Fibroblast of the conjunctiva (primary cell): ENCODE measurements around the gene PTPRN2.

Experiments used
- DNase-seq: peaks from one replicate; pipeline ENCODE4 v3.0.0-alpha.2; 2010; ENCODE audit warnings: low read depth

Gene PTPRN2

DNA sequence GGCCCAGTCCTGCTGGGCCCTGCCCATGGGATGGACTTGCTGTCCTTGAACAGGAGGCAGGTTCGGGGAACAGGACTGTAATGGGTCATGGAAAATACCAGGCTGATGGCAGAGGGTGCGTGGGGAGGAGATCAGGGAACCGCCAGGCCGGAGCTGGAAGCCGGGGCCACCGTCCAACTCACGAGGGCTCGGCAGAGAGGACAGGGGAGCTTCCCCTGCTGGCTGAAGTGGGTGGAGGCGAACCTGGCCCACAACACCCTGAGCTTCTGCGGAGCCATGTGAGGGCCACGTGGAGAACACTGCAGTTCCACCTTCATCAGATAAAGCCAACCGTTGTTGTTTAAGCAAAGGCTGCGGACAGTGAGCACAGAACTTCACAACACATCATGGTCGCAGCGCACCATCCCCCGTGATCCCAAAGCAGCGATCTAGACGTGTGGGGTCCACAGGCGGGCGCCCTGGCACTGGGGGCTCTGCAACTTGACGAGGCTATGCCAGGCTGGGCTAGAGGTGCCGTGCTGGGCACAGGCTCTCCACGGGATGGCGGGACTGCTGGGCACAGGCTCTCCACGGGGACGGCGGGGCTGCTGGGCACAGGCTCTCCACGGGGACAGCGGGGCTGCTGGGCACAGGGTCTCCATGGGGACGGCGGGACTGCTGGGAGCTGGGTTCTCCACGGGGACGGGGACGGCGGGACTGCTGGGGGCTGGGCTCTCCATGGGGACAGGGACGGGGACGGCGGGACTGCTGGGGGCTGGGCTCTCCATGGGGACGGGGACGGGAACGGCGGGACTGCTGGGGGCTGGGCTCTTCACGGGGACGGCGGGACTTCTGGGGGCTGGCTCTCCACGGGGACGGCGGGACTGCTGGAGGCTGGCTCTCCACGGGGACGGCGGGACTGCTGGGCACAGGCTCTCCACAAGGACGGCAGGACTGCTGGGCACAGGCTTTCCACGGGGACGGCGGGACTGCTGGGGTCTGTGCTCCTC, 777.5 kb downstream of the PTPRN2 start:
- DNase-seq = no peak

DNA sequence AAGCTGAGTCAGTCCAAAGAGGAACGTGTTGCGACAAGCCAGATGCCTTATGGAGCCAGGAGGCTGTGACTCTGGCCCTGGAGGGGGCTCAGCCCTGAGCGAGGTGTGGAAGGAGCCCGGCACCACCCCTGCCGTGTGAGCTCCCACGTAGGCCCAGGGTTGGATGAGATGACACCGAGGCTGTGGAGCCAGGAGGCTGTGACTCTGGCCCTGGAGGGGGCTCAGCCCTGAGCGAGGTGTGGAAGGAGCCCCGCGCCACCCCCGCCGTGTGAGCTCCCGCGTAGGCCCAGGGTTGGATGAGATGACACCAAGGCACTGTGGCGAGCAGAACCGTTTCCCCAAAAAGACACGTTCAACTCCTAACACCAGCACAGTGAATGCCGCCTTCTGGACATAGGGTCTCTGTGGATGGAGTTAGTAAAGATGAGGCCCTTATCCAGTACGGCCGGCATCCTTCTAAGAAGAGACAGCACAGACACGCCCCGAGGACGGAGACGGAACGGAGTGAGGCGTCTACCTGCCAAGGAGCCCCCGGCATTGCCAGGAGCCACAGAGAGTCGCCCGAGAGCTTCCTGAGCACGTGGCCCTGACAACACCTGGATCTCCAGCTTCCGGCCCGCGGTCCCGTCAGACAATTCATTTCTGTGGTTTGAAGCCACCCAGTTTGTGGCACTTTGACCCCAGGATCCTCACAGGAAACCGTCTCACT, 778.3 kb downstream of the PTPRN2 start:
- no peak for DNase-seq

DNA sequence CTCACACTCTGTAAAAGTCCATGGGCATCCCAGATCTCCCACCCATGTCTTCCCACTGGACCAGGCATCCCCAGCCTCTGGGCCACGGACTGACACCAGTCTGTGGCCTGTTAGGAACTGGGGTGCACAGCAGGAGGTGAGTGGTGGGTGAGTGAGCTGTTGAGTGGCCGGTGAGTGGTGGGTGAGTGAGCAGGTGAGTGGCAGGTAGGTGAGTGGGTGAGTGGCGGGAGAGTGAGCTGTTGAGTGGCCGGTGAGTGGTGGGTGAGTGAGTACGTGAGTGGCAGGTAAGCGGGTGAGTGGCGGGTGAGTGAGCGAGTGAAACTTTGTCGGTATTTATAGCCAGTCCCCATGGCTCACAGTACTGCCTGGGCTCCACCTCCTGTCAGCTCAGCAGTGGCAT, 779.6 kb downstream of the PTPRN2 start:
- DNase-seq = no peak

DNA sequence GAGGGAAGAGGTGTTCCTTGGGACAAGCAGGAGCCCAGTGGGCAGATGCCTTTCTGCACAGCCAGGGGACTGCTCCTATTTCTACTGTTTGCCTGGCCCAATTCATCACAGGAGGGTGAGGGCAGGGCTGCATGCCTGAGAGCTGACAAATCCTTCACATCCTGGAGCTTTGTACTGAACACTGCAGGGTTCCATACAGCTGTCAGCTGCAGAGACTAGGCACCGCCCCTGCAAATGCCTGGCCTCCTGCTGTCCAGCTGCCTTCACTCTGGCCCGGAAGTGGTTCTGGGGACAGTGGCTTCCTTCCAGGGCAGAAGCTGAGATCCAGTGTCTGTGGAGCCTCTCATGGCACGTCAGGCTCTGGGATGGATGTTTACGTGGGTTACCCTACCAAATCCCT, 780.1 kb downstream of the PTPRN2 start:
- no peak for DNase-seq

DNA sequence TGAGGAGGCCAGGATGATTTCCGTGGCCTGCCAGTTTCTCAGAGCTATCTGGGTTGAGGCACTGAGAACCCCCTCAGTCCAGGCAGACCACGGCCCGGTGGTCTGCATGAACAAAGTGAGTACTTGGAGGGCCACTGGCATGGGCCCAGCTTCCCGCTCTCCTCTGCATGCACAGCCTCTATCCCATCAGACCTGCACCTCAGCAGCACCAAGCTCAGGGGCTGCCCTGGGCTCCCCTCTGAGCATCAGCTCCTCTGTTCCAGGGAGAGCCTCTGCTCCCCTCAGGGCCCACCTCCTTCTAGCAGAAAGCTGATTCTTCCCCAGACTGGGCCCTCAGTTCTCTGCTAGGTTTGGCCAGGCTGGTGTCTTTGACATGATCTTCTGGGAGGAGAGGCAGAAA, 780.9 kb downstream of the PTPRN2 start:
- no peak for DNase-seq

DNA sequence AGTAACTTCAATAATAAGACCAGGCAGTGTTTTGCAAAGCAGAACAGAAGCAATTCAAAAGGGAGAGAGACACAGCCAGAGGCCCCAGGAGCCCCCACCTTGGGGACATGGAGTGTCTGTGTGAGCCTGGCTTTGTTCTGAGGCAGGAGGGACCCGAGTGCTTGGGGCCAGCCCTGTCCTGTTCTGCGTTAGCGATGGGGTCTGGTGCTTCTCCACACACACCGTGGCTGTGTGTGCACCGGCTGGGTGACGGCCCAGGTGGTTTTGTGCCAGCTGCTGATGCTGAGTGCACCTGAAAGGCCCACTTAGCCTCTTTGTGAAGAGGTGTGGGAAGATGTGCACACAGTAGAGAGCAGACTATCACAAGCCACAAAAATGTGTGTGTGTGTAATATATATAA, 781.9 kb downstream of the PTPRN2 start:
- DNase-seq = no peak

DNA sequence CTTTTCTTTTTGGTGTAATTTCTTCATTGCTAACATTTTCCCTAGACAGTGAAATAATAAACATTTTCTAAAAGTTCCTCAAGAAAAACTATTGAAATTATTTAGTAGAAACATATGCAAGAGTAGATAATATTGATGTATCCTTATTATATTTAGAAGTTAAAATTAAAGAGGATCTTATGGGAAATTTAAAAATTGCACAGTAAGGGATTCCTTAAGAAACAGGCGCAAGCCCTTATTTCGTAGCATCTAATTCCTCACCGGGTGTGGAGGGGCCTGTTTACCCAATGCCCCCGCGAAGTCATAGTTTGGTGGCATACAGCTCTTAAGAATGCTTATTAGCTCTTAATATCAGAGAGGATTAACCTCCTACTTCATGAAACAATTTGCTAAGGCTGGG, 783.7 kb downstream of the PTPRN2 start:
- no peak for DNase-seq

DNA sequence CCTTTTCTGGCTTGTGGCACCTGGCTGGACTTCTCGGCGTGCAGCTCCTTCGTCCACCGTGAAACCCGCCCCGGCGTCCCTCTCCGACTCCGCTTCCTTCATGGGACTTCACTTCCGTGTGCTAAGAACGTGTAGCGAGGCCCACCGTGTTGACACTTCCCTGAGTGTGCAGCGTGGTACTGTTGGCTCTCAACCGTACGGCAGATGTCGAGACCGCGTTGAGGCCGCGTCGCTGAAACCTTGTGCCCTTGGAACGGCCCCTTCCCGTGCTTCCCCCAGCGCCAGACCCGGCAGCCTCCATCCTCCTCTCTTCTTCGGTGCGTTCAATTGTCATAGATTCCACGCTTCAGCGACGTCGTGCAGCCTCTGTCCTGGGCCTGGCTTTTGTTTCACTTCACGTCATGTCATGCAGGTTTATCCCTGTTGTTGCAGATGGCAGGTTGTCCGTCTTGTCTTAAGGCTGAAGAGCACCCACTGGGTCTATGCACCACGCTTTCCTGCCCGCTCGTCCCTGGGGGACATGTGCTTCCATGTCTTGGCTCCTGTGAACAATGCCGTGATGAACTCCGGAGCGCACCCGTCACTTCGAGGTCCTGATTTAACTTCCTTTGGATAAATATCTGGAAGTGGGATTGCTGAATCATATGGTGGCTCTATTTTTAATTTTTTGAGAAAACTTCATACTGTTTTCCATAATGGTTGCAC, 785.5 kb downstream of the PTPRN2 start:
- DNase-seq = no peak

DNA sequence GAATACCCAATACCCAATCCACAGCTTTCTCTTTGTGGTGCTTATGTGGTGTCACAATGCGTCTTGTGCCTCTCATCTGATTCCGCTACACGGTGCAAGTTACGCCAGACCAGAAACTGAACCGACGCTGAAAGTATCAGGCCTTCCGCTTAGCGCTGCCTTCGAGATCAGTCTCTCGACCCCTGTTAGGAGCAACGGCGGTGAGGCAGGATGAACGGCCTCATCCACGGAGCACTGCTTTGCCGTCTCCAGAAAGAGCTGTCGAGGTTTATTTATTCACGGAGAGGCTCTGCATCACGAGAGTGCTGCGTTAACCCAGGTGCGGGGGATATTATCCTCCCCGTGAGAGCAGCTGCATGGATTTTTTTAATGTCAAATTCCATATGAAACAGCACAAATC, 786.5 kb downstream of the PTPRN2 start:
- DNase-seq = no peak

DNA sequence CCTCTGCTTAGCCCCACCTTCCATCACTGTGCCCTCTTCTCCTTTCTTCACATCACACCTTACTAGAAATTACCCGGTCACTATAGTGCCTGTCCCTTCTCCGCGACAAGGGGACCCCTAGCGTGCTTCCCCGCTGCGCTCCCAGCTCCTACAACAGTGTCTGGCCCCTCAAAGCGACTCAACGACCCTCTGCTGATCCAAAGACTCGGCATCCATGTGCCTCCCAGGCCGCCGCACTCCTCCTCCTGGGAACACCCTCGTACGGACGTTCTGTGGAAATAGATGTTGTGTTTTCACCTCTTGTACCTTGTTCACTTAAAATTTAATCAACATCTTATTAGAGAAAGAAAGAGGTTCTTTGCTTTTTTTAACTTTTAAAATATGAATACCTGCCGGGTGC, 787.3 kb downstream of the PTPRN2 start:
- DNase-seq = no peak

DNA sequence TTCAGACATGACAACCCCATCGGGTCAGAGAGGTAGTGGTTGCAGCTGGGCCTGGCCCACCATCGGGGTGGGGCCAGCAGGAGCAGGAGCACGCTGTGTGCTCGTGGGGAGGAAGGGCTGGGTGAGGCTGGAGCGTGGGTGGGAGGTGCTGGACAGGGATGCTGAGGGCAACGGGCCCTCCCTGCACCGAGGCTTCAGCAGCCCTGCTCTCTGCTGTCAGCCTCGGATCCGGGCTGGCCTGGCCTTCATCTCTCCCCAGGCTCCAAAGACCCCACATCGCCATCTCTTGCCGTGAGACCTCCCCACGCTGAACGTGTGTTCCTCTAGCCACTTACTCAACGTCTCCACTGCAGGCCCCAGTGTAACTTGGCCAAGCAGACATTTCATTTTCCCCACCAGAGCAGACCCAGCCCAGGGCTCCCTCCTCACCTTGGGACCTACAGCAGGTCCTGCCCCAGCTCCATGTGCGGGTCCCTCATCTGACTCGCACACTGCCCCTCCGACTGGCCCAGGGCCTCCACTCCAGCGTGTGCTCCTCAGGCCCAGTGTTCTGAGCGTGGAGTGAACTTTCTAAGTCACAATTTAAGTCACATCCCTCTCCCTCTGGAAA, 788.4 kb downstream of the PTPRN2 start:
- no peak for DNase-seq

DNA sequence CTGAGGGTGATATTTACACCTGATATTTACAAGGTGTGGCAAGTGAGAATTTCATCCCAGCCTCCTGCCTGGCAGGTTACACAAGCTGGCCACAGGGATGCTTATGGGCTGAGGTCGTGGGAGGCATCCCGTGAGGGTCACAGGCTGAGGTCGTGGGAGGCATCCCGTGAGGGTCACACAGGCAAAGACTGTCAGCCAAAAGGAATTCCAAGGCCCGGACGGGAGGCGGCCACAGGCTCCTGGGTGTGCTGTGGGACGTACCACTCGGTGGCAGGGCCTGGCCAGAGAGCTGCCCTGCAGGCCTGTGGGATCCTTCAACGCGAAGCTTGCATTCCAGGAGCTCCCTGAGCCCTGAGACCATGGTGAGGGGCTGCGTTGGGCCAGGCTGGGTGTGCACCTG, 790.3 kb downstream of the PTPRN2 start:
- DNase-seq = no peak

DNA sequence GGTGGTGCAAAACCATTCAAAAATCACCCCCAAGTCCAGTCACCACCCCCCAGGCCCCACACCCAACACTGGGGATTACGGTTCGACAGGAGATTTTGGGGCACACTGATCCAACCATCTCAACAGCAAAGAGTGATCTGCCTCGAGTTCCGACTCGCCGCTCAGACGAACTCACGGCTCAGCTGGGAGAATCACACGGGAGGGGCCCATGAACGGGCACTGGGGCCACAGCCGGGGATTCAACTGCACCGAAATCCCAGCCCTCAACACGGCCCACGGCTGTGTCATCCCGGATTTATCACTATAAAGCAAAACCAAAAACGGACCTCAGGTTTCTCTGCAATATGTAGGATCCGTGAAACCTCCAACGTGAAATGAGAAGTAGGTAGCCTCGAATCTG, 790.8 kb downstream of the PTPRN2 start:
- no peak for DNase-seq

DNA sequence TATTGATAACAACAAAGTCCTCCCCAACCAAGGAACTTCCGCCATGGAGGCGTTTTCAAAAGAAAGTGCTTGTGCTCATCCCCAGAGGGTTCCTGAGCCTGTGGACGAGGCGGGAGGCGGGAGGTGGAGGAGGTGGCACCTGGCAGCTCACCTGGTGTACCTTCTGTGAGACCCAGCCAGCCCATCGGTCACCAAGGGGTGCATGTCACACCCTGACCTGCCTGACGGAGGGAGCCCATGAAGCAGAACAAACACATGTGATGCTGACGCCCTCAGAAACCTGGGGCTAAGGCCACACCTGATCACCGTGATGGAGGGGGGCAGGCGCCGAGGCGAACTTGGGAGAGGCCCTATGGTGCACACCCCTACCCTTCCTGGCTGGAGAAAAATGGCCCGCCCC, 792.0 kb downstream of the PTPRN2 start:
- DNase-seq = no peak

DNA sequence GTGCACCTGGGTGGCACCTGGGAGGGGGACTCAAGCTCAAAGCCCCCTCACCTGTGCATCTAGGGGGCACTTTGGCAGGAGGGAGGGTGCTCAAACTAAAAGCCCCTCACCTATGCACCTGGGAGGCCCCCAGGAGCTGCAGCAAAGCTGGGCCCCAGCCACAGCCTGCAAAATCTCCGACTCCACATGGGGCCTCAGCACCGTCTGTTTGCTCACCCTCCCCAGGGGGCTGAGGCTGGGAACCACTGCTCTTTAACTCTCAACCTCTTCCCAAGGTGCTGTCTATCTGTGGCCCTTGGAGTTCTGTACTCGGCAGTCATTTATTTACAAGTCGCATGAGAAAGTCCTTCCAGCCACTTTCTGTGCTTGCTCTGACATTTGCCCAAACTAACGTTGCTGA, 792.4 kb downstream of the PTPRN2 start:
- no peak for DNase-seq

DNA sequence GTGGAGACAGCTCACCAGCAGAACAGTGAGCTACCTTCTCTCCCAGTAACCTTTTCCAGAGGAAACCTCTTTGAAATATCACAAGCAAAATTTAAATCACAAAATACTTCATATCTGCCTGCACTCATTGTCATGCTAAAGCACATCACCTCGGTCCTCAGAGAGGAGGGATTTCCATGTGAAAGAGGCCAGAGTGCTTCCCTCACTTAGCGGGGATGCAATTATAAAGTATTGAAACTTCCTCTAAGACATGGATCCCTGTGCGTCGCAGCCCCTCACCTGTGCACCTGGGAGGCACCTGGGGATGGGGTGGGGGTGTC, 792.9 kb downstream of the PTPRN2 start:
- no peak for DNase-seq

DNA sequence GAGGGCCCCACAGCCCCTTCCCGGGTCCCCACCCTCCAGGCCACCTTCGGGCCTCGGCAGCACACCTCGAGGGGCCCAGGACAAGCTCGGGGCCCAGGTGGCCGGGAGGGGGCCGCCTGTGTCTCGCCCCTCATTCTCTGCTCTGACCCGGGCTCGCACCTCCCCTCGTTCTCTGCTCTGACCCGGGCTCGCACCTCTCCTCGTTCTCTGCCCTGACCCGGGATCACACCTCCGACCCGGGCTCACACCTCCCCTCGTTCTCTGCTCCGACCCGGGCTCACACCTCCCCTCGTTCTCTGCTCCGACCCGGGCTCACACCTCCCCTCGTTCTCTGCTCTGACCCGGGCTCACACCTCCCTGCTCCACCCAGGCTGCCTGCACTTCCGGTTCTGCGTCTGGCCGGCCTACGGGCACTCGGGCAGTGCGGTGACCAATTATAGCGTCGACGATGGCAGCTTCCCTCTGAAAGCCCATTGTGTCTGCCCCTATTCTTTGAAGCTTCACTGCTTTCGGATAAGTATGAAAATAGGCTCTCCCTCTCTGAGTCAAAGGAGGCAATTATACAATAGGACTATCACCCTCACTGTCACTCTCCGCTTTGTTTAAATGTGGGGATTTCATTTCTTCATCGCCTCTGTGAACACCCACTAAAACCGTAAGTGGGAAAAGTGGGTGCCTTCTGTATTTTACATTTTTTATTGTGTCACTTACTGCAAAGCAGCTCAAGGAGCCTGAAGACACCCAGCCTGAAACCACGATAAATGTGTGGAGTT, 793.5 kb downstream of the PTPRN2 start:
- DNase-seq = no peak

DNA sequence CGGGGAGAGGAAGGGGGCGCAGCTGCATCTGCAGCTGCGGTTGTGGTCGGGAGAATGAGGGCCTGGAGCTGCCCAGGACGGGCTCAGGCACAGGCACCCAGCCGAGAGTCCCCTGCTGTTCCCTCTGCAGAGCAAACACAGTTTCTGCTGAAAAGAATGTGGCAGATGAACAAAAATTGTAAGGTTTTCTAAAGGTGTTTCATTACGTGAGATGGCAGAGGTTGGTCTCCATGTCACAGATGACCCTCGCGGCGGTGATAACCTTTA, 794.6 kb downstream of the PTPRN2 start:
- DNase-seq = no peak

DNA sequence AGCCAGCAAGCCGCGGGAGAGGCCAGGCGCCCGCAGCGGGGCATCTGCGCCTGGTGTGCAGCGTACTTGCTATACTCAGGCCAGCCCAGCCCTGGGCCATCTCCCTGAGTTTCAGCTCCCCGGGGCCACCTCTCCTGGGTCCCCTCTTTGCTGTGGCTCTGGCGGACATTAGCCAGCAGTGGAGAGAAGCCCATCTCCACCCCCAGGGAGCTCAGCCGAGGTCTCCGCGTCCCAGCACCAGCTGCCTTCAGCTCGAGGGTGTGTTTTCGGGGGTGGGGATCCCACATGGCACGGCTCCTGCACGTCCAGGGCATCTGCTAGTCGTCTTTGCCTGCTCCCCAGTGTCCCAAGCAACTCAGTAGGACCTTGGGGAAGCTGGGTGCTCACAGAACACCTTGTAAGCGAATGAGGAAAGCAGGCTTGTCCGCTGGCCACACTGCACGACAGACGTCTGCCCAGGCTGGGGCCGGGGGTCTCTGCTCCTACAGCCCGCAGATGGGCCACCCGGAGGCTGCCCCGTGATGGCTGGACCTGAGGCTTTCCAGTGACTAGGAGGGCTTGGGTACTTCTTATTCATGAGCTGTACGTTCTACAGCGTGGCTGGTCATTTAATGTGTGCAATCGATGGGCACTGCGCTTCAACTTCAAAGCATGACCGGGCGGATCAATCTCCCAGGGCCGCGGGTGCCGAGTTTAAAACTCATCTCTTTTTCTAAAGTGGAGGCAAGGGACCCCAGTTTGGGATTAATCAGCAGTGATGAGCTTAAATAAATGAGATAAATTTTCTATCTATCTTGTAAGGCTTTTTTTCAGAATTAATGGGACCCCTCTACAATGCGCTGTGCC, 795.2 kb downstream of the PTPRN2 start:
- no peak for DNase-seq

DNA sequence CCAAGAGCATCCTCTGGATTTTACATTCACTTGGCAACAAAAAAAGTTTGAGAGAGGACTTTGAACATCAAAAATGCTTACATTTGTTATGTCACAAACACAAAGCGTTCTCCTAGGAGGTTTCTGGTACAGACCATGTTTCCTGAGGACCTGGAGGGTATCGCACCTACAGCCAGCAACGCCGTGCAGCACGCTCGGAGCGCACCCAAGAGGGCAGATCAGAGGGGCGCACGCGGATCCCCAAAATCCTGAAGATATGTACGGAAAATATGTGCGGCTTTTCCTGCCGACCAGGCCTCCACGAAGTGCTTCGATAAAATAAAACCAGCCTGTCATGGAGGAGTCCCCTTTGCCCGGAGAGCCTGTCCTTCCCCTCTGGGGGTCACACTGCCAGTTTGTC, 796.0 kb downstream of the PTPRN2 start:
- DNase-seq = no peak

DNA sequence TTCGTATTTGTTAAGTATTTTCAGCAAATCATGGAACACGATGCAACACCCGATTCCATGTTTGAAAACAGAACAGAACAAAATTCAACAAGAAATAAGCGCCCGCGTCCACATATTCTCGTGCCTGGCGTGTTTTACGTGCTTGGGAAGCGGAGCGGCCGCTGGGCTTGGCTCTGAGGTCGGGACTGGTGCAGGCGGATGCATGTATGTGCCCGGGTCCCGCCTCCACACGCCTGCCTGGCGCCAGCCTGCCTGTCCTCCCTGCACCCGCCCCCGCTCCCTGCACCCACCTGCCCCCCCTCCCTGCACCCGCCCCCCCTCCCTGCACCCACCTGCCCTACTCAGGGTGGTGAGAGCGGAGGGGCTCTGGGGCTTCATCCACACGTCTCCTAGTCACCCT, 796.4 kb downstream of the PTPRN2 start:
- no peak for DNase-seq
